Mesothelial cell of epicardium (in vitro differentiated cells): ENCODE results near the gene CPNE2. TPM values are rescaled to one million over a fixed set of nuclear protein-coding genes. Genes with fewer than 3 reads are reported as not detected.

Source experiments
- DNase-seq, 2 experiments: peaks; one replicate each; pipeline ENCODE4 v3.0.0; 2021; ENCODE audit warnings: low spot score in 2 of 2; ENCODE audit not compliant: unreplicated experiment in 2 of 2
- H3K27ac Mint-ChIP-seq: 2 replicates; pipeline ENCODE4 v1.8.0; 2021; ENCODE audit warnings: mixed read lengths
- H3K27me3 Mint-ChIP-seq: 2 replicates; pipeline ENCODE4 v1.8.0; 2021; ENCODE audit warnings: low read depth, mixed read lengths
- H3K36me3 Mint-ChIP-seq: 2 replicates; pipeline ENCODE4 v1.8.0; 2021; ENCODE audit warnings: mixed read lengths
- H3K4me1 Mint-ChIP-seq: 2 replicates; pipeline ENCODE4 v1.8.0; 2021; ENCODE audit warnings: mixed read lengths
- H3K4me3 Mint-ChIP-seq: 2 replicates; pipeline ENCODE4 v1.8.0; 2021; ENCODE audit warnings: mild to moderate bottlenecking, moderate library complexity, mixed read lengths
- H3K9me3 Mint-ChIP-seq: 2 replicates; pipeline ENCODE4 v1.8.0; 2021; ENCODE audit warnings: mixed read lengths
- total RNA-seq: library from RNA; stranded (reverse); gene quantifications from 3 replicates; pipeline ENCODE4 v1.2.1, GENCODE V29; 2021
- TF ChIP-seq, protein P1 (sequence below): fragments of 200-600 bp; sonication (generic); IDR thresholded peaks from one replicate; pipeline ENCODE4 v1.5.0; 2021; ENCODE audit warnings: antibody characterized with exemption; ENCODE audit not compliant: unreplicated experiment

Gene CPNE2
- total RNA-seq, 1 donor from 2014 or later: 35.4 TPM

DNA sequence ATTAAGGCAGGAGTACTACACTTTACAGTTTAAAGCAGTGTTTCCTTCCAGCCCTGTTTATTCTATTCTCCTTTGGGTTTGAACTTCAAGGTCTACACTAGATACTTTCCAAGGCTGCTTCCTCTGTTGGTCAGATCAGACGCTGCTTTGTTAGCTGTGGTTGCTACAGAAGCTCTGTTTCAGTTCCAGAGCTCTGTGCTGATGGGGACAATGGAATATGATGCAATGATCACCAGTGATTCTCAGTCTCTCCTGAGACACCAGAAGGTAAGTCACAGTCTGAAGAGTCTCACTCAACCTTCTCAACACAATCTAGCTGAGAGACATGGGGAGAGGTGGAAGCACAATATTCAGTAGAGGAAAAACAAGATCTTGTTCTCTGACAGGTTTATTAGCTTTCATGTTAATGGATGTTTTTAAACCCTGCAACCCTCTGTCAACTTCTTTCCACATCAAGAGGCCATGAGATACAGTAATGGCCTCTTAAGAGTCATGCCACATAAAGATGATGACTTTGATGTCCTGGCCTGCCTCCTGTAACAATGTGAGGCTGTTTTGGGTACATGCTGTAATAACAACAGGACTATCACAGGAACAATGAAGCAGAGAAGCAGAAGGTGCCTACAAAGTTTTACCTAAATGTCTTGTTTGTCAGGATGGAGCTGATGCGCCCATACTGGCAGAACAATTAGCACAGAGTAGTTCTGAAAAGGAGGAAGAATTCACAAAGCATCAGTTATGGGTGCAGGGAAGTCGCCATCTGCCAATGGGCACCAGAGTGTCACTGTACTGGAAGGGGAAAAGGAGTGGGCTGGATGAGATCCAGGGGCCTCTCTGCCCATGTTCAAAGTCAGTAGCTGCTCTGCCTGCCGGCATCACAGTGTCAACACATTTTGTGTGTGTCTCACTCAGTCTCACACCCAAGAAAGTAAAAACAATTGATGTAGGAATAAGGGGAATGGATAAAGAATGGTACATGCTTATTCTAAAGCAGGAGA lies 60.0 kb downstream of the CPNE2 start:
- Mint-ChIP-seq H3K4me1 (peaks cover 7% of the 10 kb centered on the region), H3K4me3 (no peak overlapping the region), H3K36me3 (peaks cover 32% of the 10 kb centered on the region), H3K27me3 (no peaks in the 10 kb centered on the region), H3K27ac (no peak overlapping the region), H3K9me3 (peaks cover 3% of the 10 kb centered on the region)
- TF ChIP-seq, protein P1, sequence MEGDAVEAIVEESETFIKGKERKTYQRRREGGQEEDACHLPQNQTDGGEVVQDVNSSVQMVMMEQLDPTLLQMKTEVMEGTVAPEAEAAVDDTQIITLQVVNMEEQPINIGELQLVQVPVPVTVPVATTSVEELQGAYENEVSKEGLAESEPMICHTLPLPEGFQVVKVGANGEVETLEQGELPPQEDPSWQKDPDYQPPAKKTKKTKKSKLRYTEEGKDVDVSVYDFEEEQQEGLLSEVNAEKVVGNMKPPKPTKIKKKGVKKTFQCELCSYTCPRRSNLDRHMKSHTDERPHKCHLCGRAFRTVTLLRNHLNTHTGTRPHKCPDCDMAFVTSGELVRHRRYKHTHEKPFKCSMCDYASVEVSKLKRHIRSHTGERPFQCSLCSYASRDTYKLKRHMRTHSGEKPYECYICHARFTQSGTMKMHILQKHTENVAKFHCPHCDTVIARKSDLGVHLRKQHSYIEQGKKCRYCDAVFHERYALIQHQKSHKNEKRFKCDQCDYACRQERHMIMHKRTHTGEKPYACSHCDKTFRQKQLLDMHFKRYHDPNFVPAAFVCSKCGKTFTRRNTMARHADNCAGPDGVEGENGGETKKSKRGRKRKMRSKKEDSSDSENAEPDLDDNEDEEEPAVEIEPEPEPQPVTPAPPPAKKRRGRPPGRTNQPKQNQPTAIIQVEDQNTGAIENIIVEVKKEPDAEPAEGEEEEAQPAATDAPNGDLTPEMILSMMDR: no peak
- DNase-seq: no peak

DNA sequence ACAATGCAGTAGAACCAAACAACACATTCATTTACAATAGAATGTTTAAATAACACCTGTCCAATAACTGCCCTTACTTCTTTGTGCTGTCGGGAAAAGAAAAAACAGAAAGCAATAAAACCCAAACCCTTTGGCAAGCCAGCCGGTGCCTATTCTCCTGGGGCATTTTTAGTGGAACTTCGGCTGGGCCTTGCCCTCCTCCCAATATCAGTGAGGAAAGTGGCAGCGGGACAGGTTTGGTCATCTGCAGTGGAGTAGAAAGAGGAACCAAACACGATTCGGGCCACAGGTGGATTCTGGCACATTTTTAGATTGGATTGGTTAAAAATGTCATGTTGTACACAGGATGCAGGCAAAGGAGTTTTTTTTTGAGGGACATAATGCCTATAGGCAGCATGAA lies 61.5 kb downstream of the CPNE2 start:
- Mint-ChIP-seq H3K4me1 (no peaks in the 10 kb centered on the region), H3K27ac (no peak overlapping the region), H3K9me3 (peaks cover 3% of the 10 kb centered on the region), H3K27me3 (no peaks in the 10 kb centered on the region), H3K36me3 (peaks cover 39% of the 10 kb centered on the region), H3K4me3 (no peak overlapping the region)
- no peak for DNase-seq
- TF ChIP-seq, protein P1: no peak

GRCh38 chr16:57155702-57156350 lies 63.4 kb downstream of the CPNE2 start:
- no peak for DNase-seq
- Mint-ChIP-seq H3K9me3 (peaks cover 3% of the 10 kb centered on the region), H3K4me3 (no peak overlapping the region), H3K27ac (no peak overlapping the region), H3K36me3 (peaks cover 52% of the 10 kb centered on the region), H3K4me1 (no peaks in the 10 kb centered on the region), H3K27me3 (no peaks in the 10 kb centered on the region)
- TF ChIP-seq, protein P1: no peak

- no peak overlapping the region for H3K27ac Mint-ChIP-seq
- H3K4me3 Mint-ChIP-seq: no peak overlapping the region
- no peak for DNase-seq
- peaks cover 55% of the 10 kb centered on the region for H3K36me3 Mint-ChIP-seq
- TF ChIP-seq, protein P1: no peak
- peaks cover 3% of the 10 kb centered on the region for H3K9me3 Mint-ChIP-seq
- H3K4me1 Mint-ChIP-seq: no peaks in the 10 kb centered on the region
- H3K27me3 Mint-ChIP-seq: no peaks in the 10 kb centered on the region
Observed at GRCh38 chr16:57156351-57156703, 63.9 kb downstream of the CPNE2 start.

DNA sequence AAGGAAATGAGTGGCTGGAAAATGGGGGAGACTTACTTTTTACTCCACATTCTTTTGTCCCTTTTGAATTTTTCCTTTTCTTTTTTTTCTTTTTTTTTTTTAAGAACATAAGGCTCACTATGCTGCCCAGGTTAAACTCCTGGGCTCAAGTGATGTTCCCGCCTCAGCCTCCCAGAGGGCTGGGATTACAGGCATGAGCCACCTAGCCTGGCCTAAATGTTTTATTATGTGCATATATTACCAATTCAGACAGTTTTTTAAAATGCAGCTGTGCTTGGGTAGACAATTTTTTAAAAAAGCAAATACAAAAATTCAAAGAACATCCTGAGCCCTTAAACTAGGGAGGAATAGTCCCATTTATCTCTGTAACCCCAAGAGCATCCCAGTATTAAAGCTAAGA lies 65.2 kb downstream of the CPNE2 start:
- Mint-ChIP-seq H3K27me3 (no peaks in the 10 kb centered on the region), H3K4me3 (no peak overlapping the region), H3K27ac (no peak overlapping the region), H3K36me3 (peaks cover 53% of the 10 kb centered on the region), H3K9me3 (peaks cover 3% of the 10 kb centered on the region), H3K4me1 (no peaks in the 10 kb centered on the region)
- no peak for DNase-seq
- TF ChIP-seq, protein P1: no peak
